Ishikawa (cell line): ENCODE results near the gene PARP1.

Source experiments
- CEBPB ChIP-seq: IDR thresholded peaks from 2 replicates; pipeline ENCODE4 v1.6.1; 2012
- CREB1 ChIP-seq: IDR thresholded peaks from 2 replicates; pipeline ENCODE4 v1.6.1; 2012; ENCODE audit warnings: low read depth
- EGR1 ChIP-seq: IDR thresholded peaks from 2 replicates; pipeline ENCODE4 v1.6.1; 2012
- EP300 ChIP-seq: IDR thresholded peaks from 2 replicates; pipeline ENCODE4 v1.6.1; 2012; ENCODE audit warnings: borderline replicate concordance
- FOXM1 ChIP-seq: IDR thresholded peaks from 2 replicates; pipeline ENCODE4 v1.6.1; 2012; ENCODE audit warnings: low read depth, borderline replicate concordance
- MAX ChIP-seq: IDR thresholded peaks from 2 replicates; pipeline ENCODE4 v1.6.1; 2012
- NFIC ChIP-seq: IDR thresholded peaks from 2 replicates; pipeline ENCODE4 v1.6.1; 2012
- RAD21 ChIP-seq: IDR thresholded peaks from 2 replicates; pipeline ENCODE4 v1.6.1; 2012; ENCODE audit warnings: low read depth
- REST ChIP-seq: IDR thresholded peaks from 2 replicates; pipeline ENCODE4 v1.6.1; 2012; ENCODE audit warnings: low read depth, mild to moderate bottlenecking
- TAF1 ChIP-seq: IDR thresholded peaks from 2 replicates; pipeline ENCODE4 v1.6.1; 2012; ENCODE audit warnings: low read depth, mild to moderate bottlenecking
- TCF12 ChIP-seq: IDR thresholded peaks from 2 replicates; pipeline ENCODE4 v1.6.1; 2012; ENCODE audit warnings: low read depth
- TEAD4 ChIP-seq: IDR thresholded peaks from 2 replicates; pipeline ENCODE4 v1.6.1; 2012
- USF1 ChIP-seq: IDR thresholded peaks from 2 replicates; pipeline ENCODE4 v1.6.1; 2012
- YY1 ChIP-seq: IDR thresholded peaks from 2 replicates; pipeline ENCODE4 v1.6.1; 2012; ENCODE audit warnings: low read depth
- ZBTB7A ChIP-seq: IDR thresholded peaks from 2 replicates; pipeline ENCODE4 v1.6.1; 2012; ENCODE audit warnings: low read depth

Gene PARP1

GRCh38 chr1:226407497-226408284 is at the start of gene PARP1:
Gene PARP1 (minus strand): TSS chr1:226408093. CDS start chr1:226407929, 164 bp downstream.
- TF ChIP-seq YY1, result peak; percentile 32; the same call in 1 of the 2 replicates
- TF ChIP-seq ZBTB7A, result peak; percentile 27; the same call in 1 of the 2 replicates
- TF ChIP-seq TAF1, result peak; percentile 46; the same call in 1 of the 2 replicates
- peak; percentile 56 for TF ChIP-seq EGR1
- peak; percentile 92 for TF ChIP-seq MAX
- no peak for TF ChIP-seq USF1
- TF ChIP-seq TEAD4, result no peak
- no peak for TF ChIP-seq EP300

- TF ChIP-seq REST (no peak), CEBPB (no peak), USF1 (no peak), YY1 (no peak), TAF1 (no peak), EGR1 (no peak), CREB1 (no peak), MAX (no peak)
Observed at GRCh38 chr1:226457307-226457712, 49.4 kb upstream of the PARP1 start.

- TF ChIP-seq TAF1, result no peak
- no peak for TF ChIP-seq FOXM1
- TF ChIP-seq CREB1, result no peak
- TF ChIP-seq RAD21, result no peak
- TF ChIP-seq EP300, result no peak
- no peak for TF ChIP-seq REST
- TF ChIP-seq ZBTB7A, result no peak
- TF ChIP-seq MAX, result no peak
Observed at GRCh38 chr1:226455843-226456242, 48.0 kb upstream of the PARP1 start.

- TF ChIP-seq RAD21, result no peak
- TF ChIP-seq TEAD4, result no peak
Observed at GRCh38 chr1:226454349-226454748, 46.5 kb upstream of the PARP1 start.

- TF ChIP-seq EP300, result no peak
Observed at GRCh38 chr1:226453015-226453704, 45.3 kb upstream of the PARP1 start.

GRCh38 chr1:226450688-226451087 is 42.8 kb upstream of the PARP1 start:
- TF ChIP-seq FOXM1, result no peak
- TF ChIP-seq TEAD4, result no peak
- TF ChIP-seq TAF1, result no peak
- TF ChIP-seq CEBPB, result no peak
- TF ChIP-seq YY1, result no peak
- no peak for TF ChIP-seq MAX
- TF ChIP-seq RAD21, result no peak
- TF ChIP-seq USF1, result no peak
- TF ChIP-seq TCF12, result no peak
- no peak for TF ChIP-seq ZBTB7A
- no peak for TF ChIP-seq EP300
- no peak for TF ChIP-seq CREB1
- TF ChIP-seq REST, result no peak
- no peak for TF ChIP-seq NFIC
- TF ChIP-seq EGR1, result no peak
